HG03135 (cell line): ENCODE data around the gene CCL17.

Source experiments
- ATAC-seq: cut with Tn5 transposase; IDR thresholded peaks from one replicate; pipeline ENCODE4 v1.9.1; 2021; ENCODE audit warnings: mild to moderate bottlenecking, moderate library complexity; ENCODE audit not compliant: unreplicated experiment

The CCL17 gene

GRCh38 chr16:57377080-57377841 is 27.3 kb upstream of the CCL17 start:
- peak; percentile 61 for ATAC-seq

- no peak for ATAC-seq
These were observed 25.0 kb upstream of the CCL17 start for GRCh38 chr16:57379579-57379978.

GRCh38 chr16:57380671-57381462 is 23.7 kb upstream of the CCL17 start:
- ATAC-seq: no peak

- ATAC-seq: no peak
These were observed 22.6 kb upstream of the CCL17 start for GRCh38 chr16:57381791-57382534.

- no peak for ATAC-seq
These were observed 21.9 kb upstream of the CCL17 start for GRCh38 chr16:57382535-57383275.

GRCh38 chr16:57383276-57384247 is 21.0 kb upstream of the CCL17 start:
- no peak for ATAC-seq

- ATAC-seq: no peak
These were observed 20.1 kb upstream of the CCL17 start for GRCh38 chr16:57384248-57385070.

- ATAC-seq: no peak
These were observed 19.5 kb upstream of the CCL17 start for GRCh38 chr16:57385083-57385482.

GRCh38 chr16:57386381-57386951 is 18.1 kb upstream of the CCL17 start:
- no peak for ATAC-seq

GRCh38 chr16:57387598-57388354 is 16.8 kb upstream of the CCL17 start:
- ATAC-seq: no peak

GRCh38 chr16:57388359-57389086 is 16.0 kb upstream of the CCL17 start:
- no peak for ATAC-seq

- no peak for ATAC-seq
These were observed 15.5 kb upstream of the CCL17 start for GRCh38 chr16:57389087-57389468.

- ATAC-seq: no peak
These were observed 13.8 kb upstream of the CCL17 start for GRCh38 chr16:57390636-57391295.

- no peak for ATAC-seq
These were observed 13.3 kb upstream of the CCL17 start for GRCh38 chr16:57391300-57391699.

- no peak for ATAC-seq
These were observed 12.9 kb upstream of the CCL17 start for GRCh38 chr16:57391708-57392107.

GRCh38 chr16:57392694-57393093 is 11.9 kb upstream of the CCL17 start:
- ATAC-seq: no peak

- no peak for ATAC-seq
These were observed 10.1 kb upstream of the CCL17 start for GRCh38 chr16:57394444-57394843.
